GM19468 (cell line): ENCODE measurements around the gene NOTUM.
"Not testable (repeated sequence)": the region's sequence is repeated elsewhere in the genome, so short reads cannot be mapped to it uniquely, and the experiment has no call there.

Source experiments
- ATAC-seq: cut with Tn5 transposase; IDR thresholded peaks from one replicate; pipeline ENCODE4 v1.9.1; 2021; ENCODE audit warnings: mild to moderate bottlenecking, moderate library complexity, moderate number of reproducible peaks; ENCODE audit not compliant: unreplicated experiment; ENCODE audit errors: extremely low read depth

The NOTUM gene

GRCh38 chr17:81927152-81927652 lies 33.8 kb downstream of the NOTUM start:
- ATAC-seq = no peak

- ATAC-seq = no peak
Observed at GRCh38 chr17:81926451-81927151, 34.4 kb downstream of the NOTUM start.

GRCh38 chr17:81925860-81926450 lies 35.0 kb downstream of the NOTUM start:
- no peak for ATAC-seq

- no peak for ATAC-seq
Observed at GRCh38 chr17:81924557-81925532, 36.1 kb downstream of the NOTUM start.

GRCh38 chr17:81923302-81924260 lies 37.4 kb downstream of the NOTUM start:
- no peak for ATAC-seq

- ATAC-seq = no peak
Observed at GRCh38 chr17:81922566-81923301, 38.3 kb downstream of the NOTUM start.

- ATAC-seq = no peak
Observed at GRCh38 chr17:81921996-81922565, 38.9 kb downstream of the NOTUM start.

- ATAC-seq = no peak
Observed at GRCh38 chr17:81921537-81921862, 39.5 kb downstream of the NOTUM start.

GRCh38 chr17:81920612-81921536 lies 40.1 kb downstream of the NOTUM start:
- ATAC-seq = no peak

- no peak for ATAC-seq
Observed at GRCh38 chr17:81918832-81919545, 42.0 kb downstream of the NOTUM start.

GRCh38 chr17:81918333-81918669 lies 42.7 kb downstream of the NOTUM start:
- ATAC-seq = not testable (repeated sequence)

GRCh38 chr17:81917565-81918332 lies 43.2 kb downstream of the NOTUM start, which contains the start of gene SIRT7:
TSS of gene SIRT7 (minus strand) at chr17:81918176. CDS start at chr17:81918131, 45 bp downstream.
- no peak for ATAC-seq

GRCh38 chr17:81916234-81917001 lies 44.6 kb downstream of the NOTUM start:
- no peak for ATAC-seq

- no peak for ATAC-seq
Observed at GRCh38 chr17:81915331-81915730, 45.7 kb downstream of the NOTUM start.

GRCh38 chr17:81914103-81914850 lies 46.7 kb downstream of the NOTUM start:
- ATAC-seq = no peak
